Measurements from ENCODE around the gene ARHGEF3. TPM values are rescaled to one million over a fixed set of nuclear protein-coding genes. Genes with fewer than 3 reads are reported as not detected.

The ARHGEF3 gene
- total and polyA plus RNA-seq, 7 experiments from 2014 or later, result 78.8 to 99.7 (median 87.0) TPM

DNA sequence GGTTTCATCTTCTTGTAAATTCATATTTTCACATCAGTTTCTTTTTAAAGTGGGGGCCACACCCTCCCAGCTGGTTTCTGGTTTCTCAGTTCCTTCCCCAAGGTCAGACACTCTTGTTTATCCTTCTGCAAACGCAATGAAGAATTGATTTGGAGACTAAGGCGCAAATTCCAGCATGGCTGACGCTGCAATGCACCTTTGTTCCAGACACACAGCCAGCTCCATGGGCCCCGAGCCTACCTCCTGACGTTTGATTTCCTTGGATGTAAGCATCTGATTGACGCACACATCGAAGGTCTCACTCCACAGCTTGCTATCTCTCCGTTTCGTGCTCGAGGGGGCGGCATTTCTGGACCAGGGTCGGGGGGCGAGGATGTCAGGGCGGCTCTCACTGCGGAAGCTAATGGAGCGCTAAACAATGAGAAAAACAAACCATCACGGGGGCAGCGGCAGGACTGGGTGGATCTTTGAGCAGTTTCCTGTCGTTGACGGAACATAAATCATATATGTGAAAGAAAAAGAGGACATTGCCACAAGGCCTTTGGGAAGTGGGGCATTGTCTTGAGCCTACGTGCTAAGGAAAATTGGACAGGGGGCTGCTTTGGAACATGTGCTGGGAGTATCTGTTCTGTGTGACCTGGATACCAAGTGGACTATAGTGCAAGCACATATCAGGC, 46.9 kb downstream of the ARHGEF3 start:
- H3K4me1 Mint-ChIP-seq, result peaks cover 53 to 86% (median 82%) of the 10 kb centered on the region in 7 donors
- intact Hi-C loops (cut with micrococcal nuclease), result loop anchor here (1.0 to 5.0 kb wide), 6 partner anchors 8 to 44 kb away; no protein-coding TSS in a partner anchor
- ATAC-seq (peak; percentile 58), DNase-seq (peak; percentile 14 to 52 (median 39))
- H3K27ac ChIP-seq (ENCODE audit: low read depth, low read length), result peak overlapping the region; percentile 76
- peaks cover 46 to 51% of the 10 kb centered on the region in 2 donors for H3K4me1 ChIP-seq (ENCODE audit: control insufficient read depth in 2 of 2, insufficient read depth in 2 of 2, low read length in 2 of 2)
- H3K4me3 ChIP-seq (ENCODE audit: low read length), result peak overlapping the region; percentile 59
- CTCF ChIA-PET, result interaction anchor here (0.7 to 9.6 kb wide), 7 partner anchors 17 to 161 kb away, joined by 3 to 73 read pairs (median 3); partner anchors contain the start of gene ARHGEF3
- H3K36me3 ChIP-seq (ENCODE audit: control insufficient read depth in 2 of 3, insufficient read depth in 3 of 3, low read length in 3 of 3), result peaks cover 13 to 30% (median 13%) of the 10 kb centered on the region in 3 experiments
- POLR2A ChIA-PET, result interaction anchor here (0.6 to 7.1 kb wide), 18 partner anchors 10 to 173 kb away, joined by 3 to 115 read pairs (median 6); partner anchors contain the start of gene ARHGEF3
- H3K27me3 Mint-ChIP-seq, result no peaks in the 10 kb centered on the region
- H3K4me3 Mint-ChIP-seq, result peak overlapping the region; percentile 87 to 98 (median 91)
- H3K9me3 ChIP-seq (ENCODE audit: control insufficient read depth in 2 of 3, low read length in 3 of 3), result no peaks in the 10 kb centered on the region
- H3K27ac Mint-ChIP-seq, result peak overlapping the region; percentile 90 to 100 (median 97)
- H3K27me3 ChIP-seq (ENCODE audit: control insufficient read depth in 2 of 2, insufficient read depth in 2 of 2, low read length in 2 of 2), result no peaks in the 10 kb centered on the region
- H3K36me3 Mint-ChIP-seq, result peaks cover 16 to 65% (median 53%) of the 10 kb centered on the region in 5 donors
- peaks cover 0 to 2% (median 0%) of the 10 kb centered on the region in 11 donors for H3K9me3 Mint-ChIP-seq

DNA sequence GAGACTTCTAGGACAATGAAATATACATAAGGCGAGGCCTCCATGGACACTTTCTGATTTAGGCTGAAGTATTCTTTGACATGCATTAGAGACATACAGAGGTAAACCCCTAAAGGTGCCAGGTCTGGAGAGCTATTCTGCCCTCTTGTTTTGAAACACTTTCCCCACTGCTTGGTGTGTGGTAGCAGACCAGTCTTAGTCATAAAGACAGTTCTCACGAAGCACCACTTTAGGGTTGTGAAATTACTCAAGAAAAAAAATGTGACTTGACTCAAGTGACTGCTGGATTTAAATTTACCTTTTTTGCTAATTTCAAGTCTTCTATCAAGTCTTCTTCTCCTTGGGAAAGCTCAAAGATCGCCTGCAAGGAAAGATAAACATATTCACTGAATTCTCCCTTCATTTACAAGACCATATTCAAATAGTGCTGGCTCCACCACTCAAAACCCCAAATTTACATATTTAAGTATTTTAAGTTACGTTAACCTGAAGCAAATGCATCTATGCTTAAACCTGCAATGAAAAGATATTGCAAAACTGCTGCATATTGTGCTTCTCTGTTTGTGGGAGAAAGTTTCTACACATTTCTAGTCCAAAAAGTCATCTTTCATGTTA, 48.4 kb downstream of the ARHGEF3 start:
- Histone ChIP-seq H3K4me3 (ENCODE audit: low read length) (no peak overlapping the region), H3K27me3 (ENCODE audit: control insufficient read depth in 2 of 2, insufficient read depth in 2 of 2, low read length in 2 of 2) (no peaks in the 10 kb centered on the region), H3K36me3 (ENCODE audit: control insufficient read depth in 2 of 3, insufficient read depth in 3 of 3, low read length in 3 of 3) (peaks cover 17 to 45% (median 27%) of the 10 kb centered on the region in 3 experiments), H3K27ac (ENCODE audit: low read depth, low read length) (peak overlapping the region; percentile 28), H3K4me1 (ENCODE audit: control insufficient read depth in 2 of 2, insufficient read depth in 2 of 2, low read length in 2 of 2) (peaks cover 39 to 40% of the 10 kb centered on the region in 2 donors), H3K9me3 (ENCODE audit: control insufficient read depth in 2 of 3, low read length in 3 of 3) (no peaks in the 10 kb centered on the region)
- no peaks in the 10 kb centered on the region for H3K27me3 Mint-ChIP-seq
- peaks cover 0 to 2% (median 0%) of the 10 kb centered on the region in 11 donors for H3K9me3 Mint-ChIP-seq
- ChIA-PET CTCF (interaction anchor here (0.6 to 9.6 kb wide), 4 partner anchors 17 to 163 kb away, joined by 3 to 73 read pairs (median 6); partner anchors contain the start of gene ARHGEF3), POLR2A (interaction anchor here (0.9 to 7.1 kb wide), 6 partner anchors 27 to 49 kb away, joined by 4 to 115 read pairs (median 27); partner anchors contain the start of gene ARHGEF3)
- peaks cover 41 to 80% (median 67%) of the 10 kb centered on the region in 7 donors for H3K4me1 Mint-ChIP-seq
- peak in 1 of 9 donors; percentile 31 for DNase-seq
- H3K4me3 Mint-ChIP-seq, result peak overlapping the region in 7 of 10 donors; percentile 2 to 97 (median 90)
- peaks cover 21 to 69% (median 58%) of the 10 kb centered on the region in 5 donors for H3K36me3 Mint-ChIP-seq
- H3K27ac Mint-ChIP-seq, result peak overlapping the region; percentile 59 to 100 (median 80)
- peak; percentile 74 for ATAC-seq
- intact Hi-C loops (cut with micrococcal nuclease), result loop anchor here (1.0 to 5.0 kb wide), 3 partner anchors 17 to 46 kb away; no protein-coding TSS in a partner anchor

DNA sequence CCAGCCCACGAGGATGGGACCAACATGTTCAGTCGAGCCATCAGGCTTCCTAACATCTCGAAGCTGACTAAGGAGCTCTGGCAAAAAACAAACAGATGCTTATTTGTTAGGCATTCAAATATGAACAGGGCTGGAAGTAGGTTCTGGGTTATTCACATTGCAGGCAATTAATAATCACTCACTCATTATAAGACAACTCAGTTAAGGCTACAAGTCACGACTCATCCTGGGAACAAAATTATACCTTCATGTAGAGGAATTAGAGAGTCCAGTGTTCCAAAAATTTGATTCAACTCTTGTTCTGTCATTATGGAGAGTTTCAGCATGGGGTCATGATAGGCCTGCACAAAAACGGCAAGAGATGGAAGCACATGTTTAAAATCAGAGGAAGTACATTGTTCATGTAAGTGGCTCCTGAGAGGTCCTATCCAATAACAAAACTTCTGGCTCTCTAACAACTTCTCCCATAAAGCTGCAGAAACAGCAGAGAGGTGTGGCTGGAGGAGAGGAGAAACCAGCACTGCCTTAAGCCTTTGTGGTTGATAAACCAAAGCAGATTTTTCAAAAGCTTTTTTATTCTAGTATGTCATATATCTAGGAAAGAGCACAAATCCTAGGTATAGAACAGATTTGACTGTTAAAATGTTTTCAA, 50.6 kb downstream of the ARHGEF3 start:
- POLR2A ChIA-PET, result interaction anchor here (0.6 to 7.1 kb wide), 9 partner anchors 11 to 165 kb away, joined by 3 to 115 read pairs (median 4); partner anchors contain the start of gene ARHGEF3
- no peaks in the 10 kb centered on the region for H3K9me3 ChIP-seq (ENCODE audit: control insufficient read depth in 2 of 3, low read length in 3 of 3)
- no peaks in the 10 kb centered on the region for H3K27me3 Mint-ChIP-seq
- peak overlapping the region; percentile 36 to 100 (median 68) for H3K27ac Mint-ChIP-seq
- no peak for DNase-seq
- intact Hi-C loops (cut with micrococcal nuclease), result loop anchor here in 1 of 2 donors (1.0 to 5.0 kb wide), 3 partner anchors 16 to 48 kb away; no protein-coding TSS in a partner anchor
- peaks cover 36 to 65% (median 52%) of the 10 kb centered on the region in 7 donors for H3K4me1 Mint-ChIP-seq
- CTCF ChIA-PET, result interaction anchor here (1.2 to 9.6 kb wide), 2 partner anchors 48 to 238 kb away, joined by 3 to 73 read pairs; partner anchors contain the start of gene ARHGEF3
- no peak for ATAC-seq
- H3K36me3 ChIP-seq (ENCODE audit: control insufficient read depth in 2 of 3, insufficient read depth in 3 of 3, low read length in 3 of 3), result peaks cover 22 to 64% (median 33%) of the 10 kb centered on the region in 3 experiments
- H3K27ac ChIP-seq (ENCODE audit: low read depth, low read length), result peak overlapping the region; percentile 15
- peaks cover 16 to 66% (median 55%) of the 10 kb centered on the region in 5 donors for H3K36me3 Mint-ChIP-seq
- H3K4me3 ChIP-seq (ENCODE audit: low read length), result no peak overlapping the region
- H3K9me3 Mint-ChIP-seq, result peaks cover 0 to 2% (median 0%) of the 10 kb centered on the region in 11 donors
- peaks cover 28 to 38% of the 10 kb centered on the region in 2 donors for H3K4me1 ChIP-seq (ENCODE audit: control insufficient read depth in 2 of 2, insufficient read depth in 2 of 2, low read length in 2 of 2)
- no peaks in the 10 kb centered on the region for H3K27me3 ChIP-seq (ENCODE audit: control insufficient read depth in 2 of 2, insufficient read depth in 2 of 2, low read length in 2 of 2)
- peak overlapping the region in 3 of 10 donors; percentile 14 to 56 (median 21) for H3K4me3 Mint-ChIP-seq

DNA sequence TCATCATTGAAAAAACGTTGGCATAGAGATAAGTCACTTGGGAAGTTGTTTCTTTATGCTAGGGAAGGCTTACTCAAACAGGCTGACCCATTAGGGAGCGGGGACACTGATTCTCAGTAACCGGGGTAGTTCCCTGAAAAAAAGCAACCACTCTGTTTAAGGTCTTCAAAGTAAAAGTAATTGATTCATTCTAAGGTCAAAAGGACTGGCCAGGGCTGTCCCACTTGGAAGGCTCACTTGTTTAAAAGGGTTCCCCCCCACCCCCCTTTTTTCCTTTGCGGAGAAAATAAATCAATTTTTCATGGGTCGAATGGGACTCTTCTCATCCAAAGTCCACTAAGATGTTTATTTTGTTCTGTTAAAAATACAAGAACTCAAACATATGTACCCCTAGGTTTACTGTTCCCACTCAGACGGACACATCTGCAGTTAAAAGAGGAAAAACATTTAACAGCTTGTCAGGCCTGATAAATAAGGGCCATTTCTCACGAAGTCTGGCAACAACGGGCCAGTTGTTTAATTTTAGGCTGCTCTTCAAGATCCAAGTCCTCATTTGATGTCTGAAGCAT, 53.0 kb downstream of the ARHGEF3 start:
- no peaks in the 10 kb centered on the region for H3K27me3 Mint-ChIP-seq
- no peak overlapping the region for H3K4me3 ChIP-seq (ENCODE audit: low read length)
- H3K4me1 ChIP-seq (ENCODE audit: control insufficient read depth in 2 of 2, insufficient read depth in 2 of 2, low read length in 2 of 2), result peaks cover 12 to 15% of the 10 kb centered on the region in 2 donors
- H3K27ac ChIP-seq (ENCODE audit: low read depth, low read length), result no peak overlapping the region
- peak overlapping the region in 6 of 9 donors; percentile 14 to 87 (median 56) for H3K27ac Mint-ChIP-seq
- ATAC-seq (no peak), DNase-seq (no peak)
- H3K4me3 Mint-ChIP-seq, result no peak overlapping the region
- intact Hi-C loops (cut with micrococcal nuclease), result no loop called here
- ChIA-PET POLR2A (interaction anchor here (0.7 kb wide), 1 partner anchor 45 kb away, joined by 5 read pairs; no protein-coding TSS in a partner anchor), CTCF (interaction anchor here (9.6 kb wide), 1 partner anchor 51 kb away, joined by 73 read pairs; the partner anchor contains the start of gene ARHGEF3)
- H3K27me3 ChIP-seq (ENCODE audit: control insufficient read depth in 2 of 2, insufficient read depth in 2 of 2, low read length in 2 of 2), result no peaks in the 10 kb centered on the region
- H3K9me3 Mint-ChIP-seq, result peaks cover 0 to 2% (median 0%) of the 10 kb centered on the region in 11 donors
- H3K9me3 ChIP-seq (ENCODE audit: control insufficient read depth in 2 of 3, low read length in 3 of 3), result no peaks in the 10 kb centered on the region
- peaks cover 30 to 85% (median 55%) of the 10 kb centered on the region in 3 experiments for H3K36me3 ChIP-seq (ENCODE audit: control insufficient read depth in 2 of 3, insufficient read depth in 3 of 3, low read length in 3 of 3)
- H3K4me1 Mint-ChIP-seq, result peaks cover 26 to 54% (median 40%) of the 10 kb centered on the region in 7 donors
- peaks cover 20 to 71% (median 60%) of the 10 kb centered on the region in 5 donors for H3K36me3 Mint-ChIP-seq

DNA sequence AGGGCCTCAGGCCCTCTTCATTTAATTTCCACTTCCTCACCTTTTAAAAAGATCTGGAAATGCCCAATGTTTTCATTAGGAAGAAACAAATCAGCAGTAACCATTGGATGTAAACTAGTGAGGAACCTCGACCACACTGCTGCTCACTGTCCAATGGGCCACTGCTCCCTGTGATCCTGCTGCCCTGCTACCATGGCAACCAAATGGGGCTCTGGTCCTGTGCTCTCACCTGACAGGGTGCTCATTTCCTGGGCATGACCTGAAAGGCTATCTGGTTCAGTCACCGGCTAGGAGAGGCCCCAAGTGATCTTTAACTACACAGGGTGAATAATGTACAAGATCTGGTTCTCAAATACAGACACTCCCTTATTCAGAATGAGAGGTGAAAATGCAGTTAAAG, 54.6 kb downstream of the ARHGEF3 start:
- Mint-ChIP-seq H3K36me3 (peaks cover 21 to 70% (median 57%) of the 10 kb centered on the region in 5 donors), H3K4me3 (no peak overlapping the region), H3K27ac (peak overlapping the region in 6 of 9 donors; percentile 33 to 87 (median 67)), H3K9me3 (peaks cover 0 to 2% (median 0%) of the 10 kb centered on the region in 11 donors), H3K4me1 (peaks cover 21 to 53% (median 26%) of the 10 kb centered on the region in 7 donors), H3K27me3 (no peaks in the 10 kb centered on the region)
- Histone ChIP-seq H3K27ac (ENCODE audit: low read depth, low read length) (no peak overlapping the region), H3K4me1 (ENCODE audit: control insufficient read depth in 2 of 2, insufficient read depth in 2 of 2, low read length in 2 of 2) (peaks cover under 1 to 5% of the 10 kb centered on the region in 2 donors), H3K27me3 (ENCODE audit: control insufficient read depth in 2 of 2, insufficient read depth in 2 of 2, low read length in 2 of 2) (no peaks in the 10 kb centered on the region), H3K36me3 (ENCODE audit: control insufficient read depth in 2 of 3, insufficient read depth in 3 of 3, low read length in 3 of 3) (peaks cover 37 to 85% (median 68%) of the 10 kb centered on the region in 3 experiments), H3K4me3 (ENCODE audit: low read length) (no peak overlapping the region), H3K9me3 (ENCODE audit: control insufficient read depth in 2 of 3, low read length in 3 of 3) (no peaks in the 10 kb centered on the region)
- intact Hi-C loops (cut with micrococcal nuclease), result no loop called here
- ChIA-PET CTCF (interaction anchor here (1.1 to 9.6 kb wide), 2 partner anchors 45 to 52 kb away, joined by 13 to 73 read pairs; partner anchors contain the start of gene ARHGEF3), POLR2A (interaction anchor here (1.3 to 1.4 kb wide), 2 partner anchors 42 to 54 kb away, joined by 3 to 4 read pairs; no protein-coding TSS in a partner anchor)
- ATAC-seq (no peak), DNase-seq (no peak)

Measured in naive thymus-derived CD4-positive, alpha-beta T cell (primary cell).